Measurements from ENCODE around the gene LILRB2. TPM values are rescaled to one million over a fixed set of nuclear protein-coding genes. Genes with fewer than 3 reads are reported as not detected.

The LILRB2 gene
- total and polyA plus RNA-seq, 2 donors (not counting 1 experiment from before 2014, with no cell fraction given) = 8.3 to 12.4 TPM

DNA sequence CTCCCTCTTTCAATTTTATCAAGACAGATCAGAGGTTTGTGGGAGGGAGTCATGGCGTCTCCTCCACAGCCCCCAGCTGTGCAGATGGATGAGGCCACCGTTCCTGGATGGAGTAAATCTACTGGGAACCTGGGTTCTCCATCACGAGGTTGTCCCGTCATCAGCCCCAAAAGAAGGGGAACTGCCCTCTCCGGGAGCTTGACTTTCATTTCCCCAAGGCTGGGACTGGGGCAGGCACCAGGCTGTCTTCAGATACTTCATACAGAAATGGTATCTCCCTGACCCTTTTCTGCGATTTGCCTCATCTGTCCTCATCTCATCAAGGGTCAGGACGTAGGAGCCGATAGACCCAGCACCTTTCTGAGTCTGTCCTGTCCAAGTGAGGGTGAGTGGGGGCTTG, 9.8 kb downstream of the LILRB2 start:
- Mint-ChIP-seq H3K9me3 (ENCODE audit: insufficient read depth) (no peaks in the 10 kb centered on the region), H3K27me3 (peaks cover 34% of the 10 kb centered on the region), H3K27ac (no peak overlapping the region), H3K4me3 (no peak overlapping the region), H3K4me1 (peaks cover 15% of the 10 kb centered on the region)
- Histone ChIP-seq H3K9ac (ENCODE audit: low read length) (no peak overlapping the region), H3K4me3 (ENCODE audit: control extremely low read depth in 1 of 5, extremely low read depth in 1 of 5, insufficient read depth in 1 of 5, low read depth in 2 of 5, low read length in 4 of 5) (no peak overlapping the region), H3K79me2 (ENCODE audit: control insufficient read depth, insufficient read depth, low read length) (no peaks in the 10 kb centered on the region), H4K20me1 (ENCODE audit: control insufficient read depth, insufficient read depth, low read length, poor library complexity, severe bottlenecking) (no peaks in the 10 kb centered on the region), H3K27me3 (replicated peaks in 1 of 4; ENCODE audit: control extremely low read depth in 1 of 4, control insufficient read depth in 3 of 4, insufficient read depth in 4 of 4, low read length in 3 of 4) (peaks cover 0 to 18% (median 0%) of the 10 kb centered on the region in 4 experiments), H2AFZ (ENCODE audit: insufficient read depth, low read depth, low read length, poor library complexity, severe bottlenecking) (no peak overlapping the region), H3K4me2 (replicated peaks; ENCODE audit: low read depth, low read length, poor library complexity, severe bottlenecking) (no peak overlapping the region), H3K9me3 (ENCODE audit: control extremely low read depth in 1 of 3, control insufficient read depth in 2 of 3, insufficient read depth in 1 of 3, low read length in 2 of 3) (no peaks in the 10 kb centered on the region), H3K27ac (ENCODE audit: low read length in 2 of 2) (no peak overlapping the region), H3K36me3 (replicated peaks in 1 of 2; ENCODE audit: control extremely low read depth in 1 of 2, control insufficient read depth in 1 of 2, extremely low read depth in 1 of 2, insufficient read depth in 2 of 2, low read length in 1 of 2) (no peaks in the 10 kb centered on the region), H3K4me1 (ENCODE audit: control insufficient read depth in 2 of 2, insufficient read depth in 2 of 2, low read length in 2 of 2) (peaks cover 0 to 4% of the 10 kb centered on the region in 2 donors)
- ATAC-seq (ENCODE audit: low read depth) (no peak), DNase-seq (no peak)
- CTCF ChIA-PET = no interaction called here
- POLR2A ChIA-PET = no interaction called here
- TF ChIP-seq, protein P1, sequence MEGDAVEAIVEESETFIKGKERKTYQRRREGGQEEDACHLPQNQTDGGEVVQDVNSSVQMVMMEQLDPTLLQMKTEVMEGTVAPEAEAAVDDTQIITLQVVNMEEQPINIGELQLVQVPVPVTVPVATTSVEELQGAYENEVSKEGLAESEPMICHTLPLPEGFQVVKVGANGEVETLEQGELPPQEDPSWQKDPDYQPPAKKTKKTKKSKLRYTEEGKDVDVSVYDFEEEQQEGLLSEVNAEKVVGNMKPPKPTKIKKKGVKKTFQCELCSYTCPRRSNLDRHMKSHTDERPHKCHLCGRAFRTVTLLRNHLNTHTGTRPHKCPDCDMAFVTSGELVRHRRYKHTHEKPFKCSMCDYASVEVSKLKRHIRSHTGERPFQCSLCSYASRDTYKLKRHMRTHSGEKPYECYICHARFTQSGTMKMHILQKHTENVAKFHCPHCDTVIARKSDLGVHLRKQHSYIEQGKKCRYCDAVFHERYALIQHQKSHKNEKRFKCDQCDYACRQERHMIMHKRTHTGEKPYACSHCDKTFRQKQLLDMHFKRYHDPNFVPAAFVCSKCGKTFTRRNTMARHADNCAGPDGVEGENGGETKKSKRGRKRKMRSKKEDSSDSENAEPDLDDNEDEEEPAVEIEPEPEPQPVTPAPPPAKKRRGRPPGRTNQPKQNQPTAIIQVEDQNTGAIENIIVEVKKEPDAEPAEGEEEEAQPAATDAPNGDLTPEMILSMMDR (IDR thresholded peaks at IDR 0.05) = no peak
- no peak for TF ChIP-seq EZH2 (IDR thresholded peaks at IDR 0.05; ENCODE audit: borderline replicate concordance, insufficient read depth, low read depth, low read length, poor library complexity, severe bottlenecking)
- intact Hi-C loops (cut with micrococcal nuclease) = no loop called here
- 57% methylated on average over 5 of the region's 8 CpGs for WGBS (ENCODE audit: insufficient coverage)

DNA sequence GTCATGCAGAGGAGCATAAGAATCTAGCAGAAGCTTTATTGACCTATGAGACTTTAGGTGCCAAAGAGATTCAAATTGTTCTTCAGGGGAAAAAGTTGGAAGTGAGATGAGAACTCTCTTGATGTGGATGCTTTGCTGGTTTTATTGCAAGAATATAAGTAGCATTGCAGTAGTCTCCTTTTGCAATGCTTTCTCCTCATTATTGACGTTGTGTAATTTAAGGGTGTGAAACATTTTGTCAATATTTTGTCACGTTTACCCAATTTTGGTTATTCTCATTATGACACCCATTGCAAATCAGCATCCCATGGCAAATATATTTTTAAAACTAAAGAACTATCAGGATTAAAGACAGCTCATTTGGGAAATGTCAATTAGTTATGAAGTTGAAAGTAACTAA, 12.0 kb downstream of the LILRB2 start:
- no peak for DNase-seq
- H3K4me1 Mint-ChIP-seq = peaks cover 17% of the 10 kb centered on the region
- TF ChIP-seq, protein P1 (IDR thresholded peaks at IDR 0.05) = no peak
- no peak for TF ChIP-seq EZH2 (IDR thresholded peaks at IDR 0.05; ENCODE audit: borderline replicate concordance, insufficient read depth, low read depth, low read length, poor library complexity, severe bottlenecking)
- peaks cover 44% of the 10 kb centered on the region for H3K27me3 Mint-ChIP-seq
- intact Hi-C loops (cut with micrococcal nuclease) = no loop called here
- Histone ChIP-seq H3K9me3 (ENCODE audit: control extremely low read depth in 1 of 3, control insufficient read depth in 2 of 3, insufficient read depth in 1 of 3, low read length in 2 of 3) (no peaks in the 10 kb centered on the region), H4K20me1 (ENCODE audit: control insufficient read depth, insufficient read depth, low read length, poor library complexity, severe bottlenecking) (no peaks in the 10 kb centered on the region), H3K4me3 (ENCODE audit: control extremely low read depth in 1 of 5, extremely low read depth in 1 of 5, insufficient read depth in 1 of 5, low read depth in 2 of 5, low read length in 4 of 5) (no peak overlapping the region), H3K4me1 (ENCODE audit: control insufficient read depth in 2 of 2, insufficient read depth in 2 of 2, low read length in 2 of 2) (peaks cover 0 to 4% of the 10 kb centered on the region in 2 donors), H2AFZ (ENCODE audit: insufficient read depth, low read depth, low read length, poor library complexity, severe bottlenecking) (no peak overlapping the region), H3K4me2 (replicated peaks; ENCODE audit: low read depth, low read length, poor library complexity, severe bottlenecking) (no peak overlapping the region), H3K27ac (ENCODE audit: low read length in 2 of 2) (no peak overlapping the region), H3K9ac (ENCODE audit: low read length) (no peak overlapping the region), H3K27me3 (replicated peaks in 1 of 4; ENCODE audit: control extremely low read depth in 1 of 4, control insufficient read depth in 3 of 4, insufficient read depth in 4 of 4, low read length in 3 of 4) (peaks cover 0 to 20% (median 5%) of the 10 kb centered on the region in 4 experiments), H3K36me3 (replicated peaks in 1 of 2; ENCODE audit: control extremely low read depth in 1 of 2, control insufficient read depth in 1 of 2, extremely low read depth in 1 of 2, insufficient read depth in 2 of 2, low read length in 1 of 2) (no peaks in the 10 kb centered on the region), H3K79me2 (ENCODE audit: control insufficient read depth, insufficient read depth, low read length) (no peaks in the 10 kb centered on the region)
- no peak overlapping the region for H3K27ac Mint-ChIP-seq
- POLR2A ChIA-PET = no interaction called here
- ATAC-seq (ENCODE audit: low read depth) = no peak
- no peak overlapping the region for H3K4me3 Mint-ChIP-seq
- CTCF ChIA-PET = interaction anchor here (1.1 to 4.8 kb wide), 5 partner anchors 10 to 121 kb away, joined by 3 to 60 read pairs (median 5); partner anchors contain the start of gene LILRB2
- no peaks in the 10 kb centered on the region for H3K9me3 Mint-ChIP-seq (ENCODE audit: insufficient read depth)
- no CpG with 5 or more reads among the region's 2 CpGs for WGBS (ENCODE audit: insufficient coverage)
